HG02981 (cell line): ENCODE results near the gene FBXO10.
"Not testable (repeated sequence)": the region's sequence is repeated elsewhere in the genome, so short reads cannot be mapped to it uniquely, and the experiment has no call there.

Experiments
- ATAC-seq: cut with Tn5 transposase; IDR thresholded peaks from one replicate; pipeline ENCODE4 v1.9.1; 2021; ENCODE audit warnings: mild to moderate bottlenecking, moderate library complexity; ENCODE audit not compliant: unreplicated experiment

Gene FBXO10

DNA sequence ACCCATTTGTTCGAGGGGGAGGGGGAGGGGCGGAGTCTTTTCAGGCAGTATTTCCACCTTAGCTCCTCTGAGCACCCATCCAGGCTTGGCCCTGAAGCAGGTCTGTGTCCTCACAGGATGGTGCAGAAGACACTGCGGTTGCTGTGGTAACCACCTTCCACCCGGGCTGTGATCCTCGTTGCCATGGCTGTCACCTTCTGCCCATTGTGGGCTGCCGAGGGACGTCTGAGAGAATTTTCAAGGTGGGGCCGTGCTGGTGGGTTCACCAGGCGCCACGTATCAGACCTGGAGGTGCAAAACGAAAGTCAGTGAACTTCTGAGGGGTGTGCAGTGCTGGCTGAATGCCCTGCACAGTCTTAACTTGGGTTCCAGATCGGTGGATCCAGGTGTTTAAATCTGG lies 63.7 kb downstream of the FBXO10 start:
- ATAC-seq, result no peak

DNA sequence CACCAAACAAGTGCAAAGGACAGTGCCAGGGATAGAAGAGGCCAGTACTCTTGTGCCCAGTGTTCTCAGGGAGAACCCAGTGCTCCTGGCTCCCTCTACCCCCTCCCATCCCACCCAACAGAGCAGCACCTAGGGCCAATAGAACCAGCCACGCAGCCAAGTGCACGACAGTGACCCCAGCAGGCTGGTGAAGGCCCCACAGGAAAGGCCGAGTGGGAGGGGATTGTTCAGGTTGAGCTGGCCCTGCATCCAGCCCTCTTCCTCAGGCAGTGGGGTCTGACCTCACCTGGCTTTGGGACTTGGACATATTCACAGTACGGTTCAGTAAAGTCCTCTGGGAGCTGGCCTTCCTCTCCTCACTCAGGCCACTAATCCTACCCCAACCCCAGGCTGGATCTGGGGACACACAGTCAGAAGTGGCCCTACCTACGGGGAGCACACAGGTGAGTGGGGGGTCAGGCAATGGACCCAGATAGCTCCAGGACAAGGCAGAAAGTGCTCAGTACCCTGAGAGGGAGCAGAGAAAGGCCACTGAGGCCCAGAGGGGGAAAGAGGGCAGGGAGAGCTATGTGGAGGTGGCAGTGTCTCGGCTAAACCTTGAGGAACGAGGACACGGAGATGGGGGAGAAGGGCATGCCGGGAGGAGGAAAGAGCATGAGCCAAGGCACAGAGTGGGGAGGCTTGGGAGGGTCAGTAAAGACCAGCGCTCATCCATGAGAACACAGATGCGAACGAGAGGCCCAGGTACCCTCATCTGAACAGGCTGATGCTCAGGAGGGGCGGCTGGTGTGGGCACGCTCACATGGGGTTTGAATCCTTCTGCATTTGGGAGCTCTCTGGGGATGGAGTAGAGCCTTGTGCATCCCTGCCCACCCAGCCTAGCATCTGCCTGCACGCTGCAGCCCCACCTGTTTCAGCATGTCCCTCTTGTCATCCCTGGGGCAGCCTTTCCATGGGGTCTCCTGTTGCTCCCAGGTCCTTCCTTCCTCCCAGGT lies 64.9 kb downstream of the FBXO10 start:
- no peak for ATAC-seq

DNA sequence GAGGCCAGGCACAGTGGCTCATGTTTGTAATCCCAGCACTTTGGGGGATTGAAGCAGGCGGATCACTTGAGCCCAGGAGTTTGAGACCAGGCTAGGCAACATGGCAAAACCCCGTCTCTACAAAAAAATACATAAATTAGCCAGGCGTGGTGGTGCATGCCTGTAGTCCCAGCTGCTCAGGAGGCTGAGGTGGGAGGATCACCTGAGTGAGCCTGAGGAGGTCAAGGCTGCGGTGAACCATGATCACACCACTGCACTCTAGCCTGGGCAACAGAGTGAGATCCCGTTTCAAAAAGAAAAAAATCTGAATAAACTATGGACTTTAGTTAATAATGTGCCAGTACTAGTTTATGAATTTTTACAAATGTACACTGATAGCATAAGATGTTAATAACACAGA lies 66.1 kb downstream of the FBXO10 start:
- ATAC-seq, result not testable (repeated sequence)

- no peak for ATAC-seq
Observed at GRCh38 chr9:37509536-37509935, 66.6 kb downstream of the FBXO10 start.

DNA sequence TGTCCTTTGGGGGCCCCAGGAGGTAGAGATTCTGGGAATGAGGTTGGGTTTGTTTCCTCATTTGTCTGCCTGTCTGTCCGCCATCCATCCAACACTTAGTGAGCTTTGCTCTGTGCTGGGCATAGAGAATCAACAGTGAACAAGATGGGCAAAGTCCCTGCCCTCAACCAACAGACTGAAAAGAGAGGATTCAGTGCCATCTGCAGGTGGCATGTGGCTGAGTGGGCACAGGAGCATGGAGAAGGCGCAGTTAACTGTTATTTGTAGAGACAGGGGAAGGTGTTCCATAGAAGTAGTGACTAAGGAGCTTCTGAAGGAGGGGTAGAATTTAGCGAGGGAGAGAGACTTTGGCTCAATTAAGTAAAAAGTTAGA lies 67.4 kb downstream of the FBXO10 start:
- ATAC-seq, result no peak

- no peak for ATAC-seq
Observed at GRCh38 chr9:37508135-37508833, 67.9 kb downstream of the FBXO10 start.

GRCh38 chr9:37507566-37508134 lies 68.5 kb downstream of the FBXO10 start:
- ATAC-seq, result no peak

DNA sequence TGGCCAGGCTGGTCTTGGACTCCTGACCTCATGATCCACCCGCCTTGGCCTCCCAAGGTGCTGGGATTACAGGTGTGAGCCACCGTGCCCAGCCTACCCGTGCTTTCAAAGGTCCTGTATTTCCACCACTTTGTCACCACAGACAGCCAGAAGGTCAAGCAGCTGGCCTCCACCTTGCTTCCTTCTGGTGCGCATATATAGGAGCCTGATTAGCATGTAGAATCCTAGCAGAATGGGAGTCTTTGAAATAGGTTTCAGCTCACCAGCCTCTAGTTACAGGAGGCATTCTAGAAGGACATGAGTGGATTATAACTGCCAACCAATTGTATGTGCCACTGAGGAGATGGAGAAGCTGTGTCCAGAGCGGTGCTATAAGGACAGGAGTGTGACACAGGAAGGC lies 71.6 kb downstream of the FBXO10 start:
- no peak for ATAC-seq

DNA sequence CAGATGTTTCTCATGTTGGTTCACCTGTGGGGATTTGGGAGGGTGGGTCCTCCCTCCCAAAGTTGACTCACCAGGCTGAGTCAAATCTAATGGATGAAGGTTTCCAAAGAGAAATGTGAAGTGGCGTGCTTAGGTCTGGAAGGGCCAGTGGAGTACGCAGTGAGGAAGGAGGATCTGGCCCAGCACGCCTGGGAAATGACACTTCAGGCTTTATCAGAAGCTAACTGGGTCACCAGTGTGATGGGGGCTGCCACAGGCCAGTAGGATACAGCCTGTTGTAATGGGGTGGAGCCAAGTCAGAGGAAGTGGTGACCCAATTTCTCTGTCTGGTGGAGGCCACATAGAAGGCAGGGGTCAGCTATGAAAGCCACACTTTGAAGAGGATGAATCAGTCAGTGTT lies 72.4 kb downstream of the FBXO10 start:
- ATAC-seq, result no peak

DNA sequence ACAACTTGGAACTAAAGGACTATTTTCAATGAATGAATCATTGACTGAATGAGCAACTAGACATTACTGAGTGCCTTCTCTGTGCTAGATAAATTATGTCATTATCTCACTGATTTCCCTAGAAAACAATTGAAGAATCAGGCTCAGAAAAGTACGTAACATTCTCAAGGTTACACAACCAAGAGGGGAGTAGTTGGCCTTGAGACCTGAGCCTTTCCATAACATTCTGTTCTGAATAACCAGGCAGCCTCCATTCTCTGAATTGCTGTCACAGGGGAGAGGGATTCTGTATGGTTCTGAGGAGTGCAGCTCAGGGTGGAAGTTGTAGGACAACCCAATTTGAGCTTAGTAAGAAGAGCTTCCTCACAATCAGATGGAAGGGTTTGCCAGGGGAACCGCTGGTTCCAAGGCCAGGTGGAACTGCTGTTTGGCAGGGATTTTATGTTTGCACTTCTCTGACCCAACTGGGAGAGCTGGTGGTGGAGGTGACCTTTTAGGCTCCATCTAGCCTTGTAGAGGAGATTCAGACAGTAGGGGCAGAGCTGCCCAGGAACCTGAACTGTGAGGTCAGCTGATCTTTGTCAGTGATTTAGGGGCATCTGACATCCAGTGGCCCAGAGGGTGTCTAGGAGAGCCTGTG lies 74.1 kb downstream of the FBXO10 start:
- no peak for ATAC-seq

GRCh38 chr9:37499297-37499696 lies 76.9 kb downstream of the FBXO10 start:
- ATAC-seq, result no peak

DNA sequence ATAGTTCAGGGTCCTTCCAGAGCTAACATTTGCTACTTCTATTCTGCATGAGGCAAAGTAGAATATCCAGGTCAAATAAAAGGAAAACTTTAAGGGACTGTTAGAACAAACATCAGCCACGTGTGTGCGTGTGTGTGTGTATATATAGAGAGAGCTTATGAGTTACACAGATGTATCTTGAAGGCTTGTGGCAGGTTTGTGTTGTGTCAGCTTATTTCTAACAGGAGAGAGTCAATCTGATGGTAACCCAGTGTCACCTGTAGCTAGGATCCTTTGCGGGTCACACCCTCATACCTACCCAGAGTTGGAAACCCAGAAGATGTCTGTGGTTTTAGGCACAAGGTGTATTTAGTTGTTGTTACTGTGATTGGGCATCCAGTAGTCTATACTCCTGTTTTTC lies 77.7 kb downstream of the FBXO10 start:
- no peak for ATAC-seq

- no peak for ATAC-seq
Observed at GRCh38 chr9:37497320-37497719, 78.9 kb downstream of the FBXO10 start.

DNA sequence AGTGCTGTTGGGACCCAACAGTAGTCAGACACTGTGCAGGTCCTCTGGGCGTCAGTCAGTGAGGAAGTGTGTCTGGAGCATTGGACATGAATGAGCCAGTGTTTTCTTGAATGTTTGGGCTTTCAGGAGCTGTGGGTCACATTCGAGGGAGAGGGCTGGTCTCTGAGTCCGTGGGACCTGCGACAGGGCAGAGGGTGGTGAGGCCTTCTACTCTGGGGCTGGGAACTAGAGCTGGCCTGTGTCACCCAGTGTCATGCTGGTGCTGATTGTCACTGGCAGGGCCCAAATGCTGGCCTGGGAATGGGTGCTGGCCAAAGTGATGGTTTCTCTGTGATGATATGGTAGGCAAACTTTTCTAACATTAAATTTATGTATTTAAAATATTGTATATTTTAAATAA lies 80.2 kb downstream of the FBXO10 start:
- ATAC-seq, result no peak

GRCh38 chr9:37495571-37495970 lies 80.6 kb downstream of the FBXO10 start:
- no peak for ATAC-seq

DNA sequence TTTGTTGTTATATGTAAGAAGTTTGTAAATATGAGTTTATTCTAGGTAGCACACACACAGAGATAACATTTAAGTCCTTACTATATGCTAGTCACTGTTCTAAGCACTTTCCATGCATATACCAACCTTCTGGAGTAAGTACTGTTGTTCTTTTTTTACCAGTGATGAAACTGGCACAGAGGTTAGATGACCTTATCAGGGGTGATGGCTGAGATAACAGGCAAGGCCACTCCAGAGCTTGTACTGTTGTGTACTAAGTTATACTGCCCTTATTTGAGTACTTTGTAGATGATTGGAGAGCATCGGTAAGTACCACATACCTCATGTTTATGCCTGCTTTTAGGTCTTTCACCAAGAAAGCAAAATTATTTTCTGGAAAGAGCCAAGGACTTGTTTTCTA lies 84.2 kb downstream of the FBXO10 start:
- no peak for ATAC-seq

DNA sequence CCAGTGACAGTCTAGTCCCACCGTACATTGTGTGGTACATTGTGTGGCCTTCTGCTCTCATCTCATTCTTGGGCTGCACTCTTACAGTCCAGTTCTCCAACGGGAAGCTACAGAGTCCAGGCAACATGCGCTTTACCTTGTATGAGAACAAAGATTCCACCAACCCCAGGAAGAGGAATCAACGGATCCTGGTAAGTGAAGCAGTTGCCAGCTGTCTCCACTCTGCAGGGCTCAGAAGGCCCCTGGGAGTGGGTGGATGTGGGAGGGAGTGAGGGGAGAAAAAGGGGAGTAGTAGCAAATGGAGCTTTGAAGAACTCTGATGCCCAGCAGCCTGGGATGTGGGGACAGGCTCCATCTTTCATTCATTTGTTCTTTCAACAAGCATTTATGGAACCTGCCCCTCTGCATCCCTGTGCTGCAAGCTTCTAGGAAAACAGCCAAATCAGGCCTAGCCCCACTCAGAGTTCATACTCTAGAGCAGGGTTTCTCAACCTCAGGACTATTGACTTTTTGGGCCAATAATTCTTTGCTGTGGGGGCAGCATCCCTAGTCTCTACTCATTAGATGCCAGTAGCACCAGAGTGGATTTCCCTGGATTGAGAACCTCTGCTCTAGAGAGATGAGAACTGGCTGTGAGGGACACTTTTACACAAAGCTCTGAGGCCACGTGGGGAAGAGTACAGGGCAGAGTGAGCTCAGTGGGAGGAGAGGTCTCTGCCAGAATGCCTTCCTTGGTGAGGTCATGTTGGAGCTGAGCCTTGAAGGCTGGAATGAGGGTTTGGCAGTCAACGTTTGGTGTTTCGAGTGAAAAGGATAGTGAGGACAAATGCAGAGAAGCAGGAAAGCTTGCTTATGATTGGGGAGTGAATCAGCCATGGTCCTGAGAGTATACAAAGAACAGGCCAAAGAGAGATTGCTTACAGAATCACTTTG lies 89.3 kb downstream of the FBXO10 start:
- ATAC-seq, result no peak

DNA sequence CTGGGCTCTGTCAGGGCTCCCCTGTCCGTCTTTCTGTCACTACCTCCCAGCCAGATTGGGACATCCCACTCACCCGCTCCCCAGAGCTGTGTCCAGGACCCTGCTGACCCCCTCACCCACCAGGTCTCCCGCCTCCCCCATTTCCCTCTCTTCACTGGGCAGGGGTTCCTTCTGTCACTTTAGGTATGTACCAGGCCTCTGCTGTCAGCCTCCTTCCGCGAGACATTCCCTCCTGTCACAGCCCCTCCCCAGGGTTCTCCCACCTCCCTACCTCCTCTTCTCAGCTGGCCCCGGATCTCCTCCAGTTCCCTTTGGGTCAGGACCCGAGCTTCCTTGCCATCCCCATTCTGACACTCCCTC lies 89.9 kb downstream of the FBXO10 start:
- ATAC-seq, result no peak

GRCh38 chr9:37485389-37486255 lies 90.6 kb downstream of the FBXO10 start, which contains the start of gene POLR1E:
POLR1E (plus strand) TSS chr9:37485948; CDS start chr9:37486048, 100 bp downstream.
- ATAC-seq, result peak; percentile 97
